Renal cortical epithelial cell (primary cell): ENCODE results near the gene RNF151. TPM values are rescaled to one million over a fixed set of nuclear protein-coding genes. Genes with fewer than 3 reads are reported as not detected.
A peak's percentile ranks its signal among the peaks of the same experiment; 100 is the strongest.

Experiments
- DNase-seq: peaks from one replicate; pipeline ENCODE4 v3.0.0-alpha.2; 2011; ENCODE audit warnings: low read depth
- total RNA-seq: library from RNA; depleted of rRNA; stranded (reverse); fragments of >200 nt; gene quantifications from 2 replicates; pipeline ENCODE4 v1.2.3, GENCODE V29; 2014

RNF151 gene
- total RNA-seq, 1 donor from 2014 or later: not detected

- DNase-seq: no peak
Measured at GRCh38 chr16:1991588-1991947, 24.9 kb downstream of the RNF151 start.

DNA sequence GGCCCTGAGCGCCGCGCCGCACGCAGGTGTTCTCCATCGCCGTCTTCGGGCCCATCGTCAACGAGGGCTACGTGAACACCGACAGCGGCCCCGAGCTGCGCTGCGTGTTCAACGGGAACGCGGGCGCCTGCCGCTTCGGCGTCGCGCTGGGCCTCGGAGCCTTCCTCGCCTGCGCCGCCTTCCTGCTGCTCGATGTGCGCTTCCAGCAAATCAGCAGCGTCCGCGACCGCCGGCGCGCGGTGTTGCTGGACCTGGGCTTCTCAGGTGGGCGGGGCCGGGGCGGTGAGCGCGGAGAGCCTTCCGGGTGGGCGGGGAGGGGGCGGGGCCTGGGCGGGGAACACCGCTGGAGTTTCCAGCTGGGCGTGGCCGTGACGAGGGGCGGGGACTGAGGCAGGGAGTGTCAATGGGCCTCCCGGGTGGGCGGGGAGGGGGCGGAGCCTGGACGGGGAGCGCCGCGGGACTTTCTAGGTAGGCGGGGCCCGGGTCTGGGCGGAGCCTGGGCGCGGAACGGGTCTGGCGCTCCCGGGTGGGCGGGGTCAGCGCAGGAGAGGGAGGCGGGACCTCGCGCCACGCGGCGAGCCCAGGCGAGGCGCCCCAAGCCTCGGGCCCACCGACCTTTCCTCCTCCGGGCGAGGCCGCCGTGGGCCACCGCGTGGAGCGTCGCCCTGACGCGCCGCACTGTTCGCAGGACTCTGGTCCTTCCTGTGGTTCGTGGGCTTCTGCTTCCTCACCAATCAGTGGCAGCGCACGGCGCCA lies 25.5 kb downstream of the RNF151 start:
- DNase-seq: peak; percentile 60

- DNase-seq: no peak
Measured at GRCh38 chr16:1992704-1993317, 26.2 kb downstream of the RNF151 start.

GRCh38 chr16:1993731-1994131 lies 27.1 kb downstream of the RNF151 start:
- DNase-seq: peak; percentile 83

- DNase-seq: no peak
Measured at GRCh38 chr16:1997494-1998359, 31.1 kb downstream of the RNF151 start.

GRCh38 chr16:1998360-1998835 lies 31.7 kb downstream of the RNF151 start:
- DNase-seq: no peak

GRCh38 chr16:1998852-1999801 lies 32.5 kb downstream of the RNF151 start:
- no peak for DNase-seq

GRCh38 chr16:1999866-2000514 lies 33.3 kb downstream of the RNF151 start:
- DNase-seq: no peak

DNA sequence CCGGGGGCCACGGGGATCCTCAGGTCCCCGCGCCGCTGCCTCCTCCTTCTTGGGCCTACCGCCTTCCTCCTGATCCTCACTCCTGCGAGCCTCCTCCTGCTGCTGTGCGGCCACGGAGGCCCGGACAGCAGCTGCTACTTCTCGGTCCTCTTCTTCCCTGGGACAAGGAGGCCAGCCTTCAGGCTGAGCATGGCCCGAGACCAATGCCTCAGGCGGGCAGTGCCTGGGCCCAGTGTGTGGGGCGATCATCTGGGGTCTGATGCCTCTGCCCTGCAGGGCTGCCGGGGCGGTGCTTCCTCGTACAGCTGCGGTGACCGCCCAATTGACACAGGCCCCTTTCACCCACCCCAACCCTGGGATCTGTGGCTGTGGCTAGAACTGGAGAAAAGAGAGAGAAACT lies 34.4 kb downstream of the RNF151 start:
- no peak for DNase-seq

GRCh38 chr16:2001456-2002355 lies 35.0 kb downstream of the RNF151 start:
- DNase-seq: no peak

DNA sequence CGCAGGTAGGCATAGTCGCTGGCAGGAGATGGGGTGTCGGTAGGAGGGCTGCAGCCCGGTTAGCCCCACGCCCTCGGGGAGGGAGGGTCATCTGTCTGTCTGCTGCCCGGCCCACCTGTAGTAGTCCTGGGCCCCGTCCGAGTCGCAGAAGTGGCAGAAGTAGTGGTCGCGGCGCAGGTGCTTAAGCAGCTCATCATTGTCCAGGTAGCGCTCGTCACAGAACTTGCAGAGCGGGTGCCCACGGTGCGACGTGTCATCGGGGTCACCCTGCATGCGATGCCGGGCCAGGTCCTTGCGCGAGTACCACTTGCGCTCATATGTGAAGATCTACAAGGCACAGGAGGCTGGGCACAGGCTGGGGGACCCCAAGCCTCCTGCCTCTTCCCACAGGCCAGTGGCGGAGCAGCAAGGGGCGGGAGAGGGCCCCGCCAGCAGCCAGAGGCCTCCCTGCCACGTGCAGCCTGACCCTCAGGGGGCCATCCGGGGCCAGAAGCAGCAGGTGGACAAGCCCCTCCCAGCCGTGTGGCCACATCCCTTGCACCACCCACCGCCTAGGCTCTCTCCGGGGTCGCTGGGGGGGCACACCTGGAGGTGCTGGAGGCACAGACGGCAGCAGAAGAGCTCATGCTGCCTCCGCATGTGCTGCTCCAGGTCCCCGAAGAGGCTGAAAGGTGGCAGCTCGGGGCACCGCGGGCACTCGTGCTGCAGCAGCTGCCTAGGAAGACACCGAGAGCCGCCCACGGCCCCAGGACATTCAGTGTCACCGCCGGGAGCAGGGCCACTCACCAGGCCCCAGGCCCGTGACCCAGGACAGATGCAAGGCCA lies 36.0 kb downstream of the RNF151 start:
- no peak for DNase-seq

- no peak for DNase-seq
Measured at GRCh38 chr16:2003231-2003826, 36.7 kb downstream of the RNF151 start.

GRCh38 chr16:2003827-2004641 lies 37.4 kb downstream of the RNF151 start:
- DNase-seq: peak; percentile 61

DNA sequence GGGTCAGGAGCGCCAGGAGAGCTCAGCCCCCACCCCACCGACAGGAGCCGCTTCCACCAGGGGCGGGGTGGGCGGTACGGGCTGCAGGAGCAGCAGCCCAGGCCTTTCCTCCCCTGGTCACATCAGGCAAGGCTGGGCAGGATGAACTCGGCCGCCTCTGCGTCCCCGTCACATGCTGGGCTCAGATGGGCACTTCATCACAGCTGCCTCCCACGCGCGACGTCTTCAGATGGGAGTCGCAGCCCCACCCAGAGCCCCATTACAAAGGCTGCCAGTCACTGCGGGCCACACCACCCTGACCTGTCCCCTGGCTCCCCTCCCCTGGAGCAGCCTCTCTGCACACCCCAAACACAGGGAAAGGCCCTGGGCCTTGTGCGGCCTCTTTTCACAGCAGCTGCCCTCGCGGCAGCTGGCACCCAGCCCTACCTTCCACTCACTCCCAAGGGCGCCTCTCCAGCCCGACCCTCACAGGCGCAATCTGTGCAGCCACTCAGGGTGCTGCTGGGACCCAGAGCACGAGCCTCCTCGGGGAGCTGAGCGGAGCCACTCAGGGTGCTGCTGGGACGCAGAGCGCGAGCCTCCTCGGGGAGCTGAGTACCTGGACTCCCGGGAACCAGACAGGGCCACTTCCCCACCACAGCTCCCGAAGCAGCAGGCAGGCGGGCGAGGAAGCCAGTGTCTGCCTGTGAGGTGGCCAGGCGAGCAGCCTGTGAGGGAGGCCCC lies 38.3 kb downstream of the RNF151 start:
- DNase-seq: no peak

DNA sequence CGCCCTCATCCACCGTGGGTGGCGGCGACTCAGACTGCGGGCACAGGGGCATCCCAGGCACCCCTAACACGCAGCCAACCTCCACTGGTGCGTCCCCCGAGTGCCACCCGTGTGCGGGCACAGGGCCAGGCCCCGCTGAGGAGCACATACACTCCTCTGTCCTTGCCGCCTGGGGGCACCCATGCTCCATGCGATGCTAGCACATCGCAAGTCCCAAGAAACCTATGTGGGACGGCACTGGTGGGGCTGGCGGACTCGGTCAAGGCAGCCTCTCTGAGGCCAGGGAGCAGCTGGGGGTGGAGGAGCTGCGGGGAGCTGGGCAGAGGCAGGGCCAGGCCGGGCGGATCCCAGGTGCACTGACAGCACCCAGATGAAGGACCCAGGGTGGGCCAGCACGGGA lies 39.0 kb downstream of the RNF151 start:
- no peak for DNase-seq

- no peak for DNase-seq
Measured at GRCh38 chr16:2006317-2006716, 39.7 kb downstream of the RNF151 start.
